HEK293 (cell line): Measurements from ENCODE around the gene HRH2.

Experiments
- CTCF ChIP-seq: fragments of 450-650 bp; formaldehyde crosslinking; IDR thresholded peaks from 2 replicates; pipeline ENCODE4 v1.5.1; 2016; ENCODE audit warnings: missing biosample characterization, missing genetic modification characterization
- SETDB1 ChIP-seq: IDR thresholded peaks from one replicate; pipeline ENCODE4 v1.6.1; 2017; ENCODE audit warnings: mild to moderate bottlenecking, low read length, moderate library complexity, mixed read lengths; ENCODE audit not compliant: insufficient read length
- ZNF184 ChIP-seq: fragments of 450-650 bp; IDR thresholded peaks from 2 replicates; pipeline ENCODE4 v1.5.1; 2018; ENCODE audit warnings: missing biosample characterization, mild to moderate bottlenecking, missing genetic modification characterization
- ZNF629 ChIP-seq: fragments of 450-650 bp; formaldehyde crosslinking; IDR thresholded peaks from 2 replicates; pipeline ENCODE4 v1.5.1; 2017; ENCODE audit warnings: missing biosample characterization, missing genetic modification characterization

DNA sequence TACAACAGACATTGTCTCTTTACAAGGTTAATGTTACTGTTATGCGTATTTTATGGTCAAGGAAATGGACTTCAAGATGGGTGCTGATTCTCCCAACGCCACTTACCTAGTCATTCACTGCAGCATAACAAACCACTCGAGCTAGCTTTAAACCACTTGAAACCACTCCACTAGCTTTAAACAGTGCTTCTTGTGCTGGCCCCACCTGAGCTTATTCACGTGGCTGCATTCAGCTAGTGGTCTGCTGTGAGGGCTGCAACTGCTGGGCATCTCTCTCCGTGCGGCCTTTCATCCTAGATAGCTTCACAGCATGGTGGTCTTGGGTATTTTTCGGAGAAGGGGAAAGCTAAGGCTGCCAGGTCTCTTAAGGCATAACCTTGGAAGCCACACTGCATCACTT lies 3.5 kb upstream of the HRH2 start:
- TF ChIP-seq CTCF (tag by site-specific recombination), result no peak
- TF ChIP-seq SETDB1, result no peak
- no peak for TF ChIP-seq ZNF629
- no peak for TF ChIP-seq ZNF184 (tag by site-specific recombination)
